Kidney epithelial cell (primary cell): ENCODE data around the gene ZHX3. TPM values are rescaled to one million over a fixed set of nuclear protein-coding genes. Genes with fewer than 3 reads are reported as not detected.

Experiments used
- DNase-seq: peaks from one replicate; pipeline ENCODE4 v3.0.0-alpha.2; 2010; ENCODE audit warnings: low read depth
- H3K27me3 ChIP-seq: 2 replicates; pipeline ENCODE4 v1.6.0; 2011; ENCODE audit warnings: low read length; ENCODE audit not compliant: control insufficient read depth, insufficient read depth
- H3K36me3 ChIP-seq: 2 replicates; pipeline ENCODE4 v1.5.1; 2011; ENCODE audit warnings: low read length; ENCODE audit not compliant: control insufficient read depth, insufficient read depth
- H3K4me3 ChIP-seq: 2 replicates; pipeline ENCODE4 v1.5.1; 2011; ENCODE audit warnings: low read depth, mild to moderate bottlenecking, control low read depth, low read length
- CTCF ChIP-seq: IDR thresholded peaks from 2 replicates; pipeline ENCODE4 v1.5.1; 2011; ENCODE audit warnings: mild to moderate bottlenecking, moderate library complexity, low read length, control low read depth, inconsistent platforms; ENCODE audit not compliant: insufficient read depth, poor library complexity, severe bottlenecking
- total RNA-seq: library from RNA; depleted of rRNA; stranded (reverse); fragments of >200 nt; gene quantifications from 2 replicates; pipeline ENCODE4 v1.2.3, GENCODE V29; 2015

The ZHX3 gene
- total RNA-seq, 1 donor from 2014 or later: 7.6 TPM

- Histone ChIP-seq H3K36me3 (peaks cover 11% of the 10 kb centered on the region), H3K4me3 (no peak overlapping the region)
- TF ChIP-seq CTCF: no peak
These were observed 149.9 kb downstream of the ZHX3 start for GRCh38 chr20:41167481-41168253.

GRCh38 chr20:41167118-41167470, 150.4 kb downstream of the ZHX3 start:
- Histone ChIP-seq H3K36me3 (peaks cover 11% of the 10 kb centered on the region), H3K4me3 (no peak overlapping the region), H3K27me3 (no peaks in the 10 kb centered on the region)
- TF ChIP-seq CTCF: no peak
- no peak for DNase-seq

More at GRCh38 chr20:41167481-41168253, 149.9 kb downstream of the ZHX3 start:
- no peak for DNase-seq
- no peaks in the 10 kb centered on the region for H3K27me3 ChIP-seq

- DNase-seq: no peak
- no peak overlapping the region for H3K4me3 ChIP-seq
- peaks cover 11% of the 10 kb centered on the region for H3K36me3 ChIP-seq
- no peaks in the 10 kb centered on the region for H3K27me3 ChIP-seq
- TF ChIP-seq CTCF: no peak
These were observed 151.1 kb downstream of the ZHX3 start for GRCh38 chr20:41166201-41167117.

- no peak for DNase-seq
- Histone ChIP-seq H3K4me3 (no peak overlapping the region), H3K27me3 (no peaks in the 10 kb centered on the region), H3K36me3 (peaks cover 11% of the 10 kb centered on the region)
- TF ChIP-seq CTCF: no peak
These were observed 152.3 kb downstream of the ZHX3 start for GRCh38 chr20:41165001-41165882.

GRCh38 chr20:41163821-41164220, 153.7 kb downstream of the ZHX3 start:
- DNase-seq: no peak
- TF ChIP-seq CTCF: no peak
- H3K27me3 ChIP-seq: no peaks in the 10 kb centered on the region
- H3K4me3 ChIP-seq: no peak overlapping the region
- peaks cover 12% of the 10 kb centered on the region for H3K36me3 ChIP-seq
